ENCODE data around the gene DLG1.

The DLG1 gene
- total RNA-seq: 83.7 to 97.0 reads per million in 2 donors

- peak; percentile 78 for DNase-seq
Measured at GRCh38 chr3:197298341-197298944, at the start of gene DLG1. DLG1 (minus strand) TSS chr3:197298612; CDS start chr3:197297204, 1,408 bp downstream.

- DNase-seq: no peak
Measured at GRCh38 chr3:197348014-197348413, 49.6 kb upstream of the DLG1 start.

GRCh38 chr3:197345390-197345789 lies 47.0 kb upstream of the DLG1 start:
- no peak for DNase-seq

DNA sequence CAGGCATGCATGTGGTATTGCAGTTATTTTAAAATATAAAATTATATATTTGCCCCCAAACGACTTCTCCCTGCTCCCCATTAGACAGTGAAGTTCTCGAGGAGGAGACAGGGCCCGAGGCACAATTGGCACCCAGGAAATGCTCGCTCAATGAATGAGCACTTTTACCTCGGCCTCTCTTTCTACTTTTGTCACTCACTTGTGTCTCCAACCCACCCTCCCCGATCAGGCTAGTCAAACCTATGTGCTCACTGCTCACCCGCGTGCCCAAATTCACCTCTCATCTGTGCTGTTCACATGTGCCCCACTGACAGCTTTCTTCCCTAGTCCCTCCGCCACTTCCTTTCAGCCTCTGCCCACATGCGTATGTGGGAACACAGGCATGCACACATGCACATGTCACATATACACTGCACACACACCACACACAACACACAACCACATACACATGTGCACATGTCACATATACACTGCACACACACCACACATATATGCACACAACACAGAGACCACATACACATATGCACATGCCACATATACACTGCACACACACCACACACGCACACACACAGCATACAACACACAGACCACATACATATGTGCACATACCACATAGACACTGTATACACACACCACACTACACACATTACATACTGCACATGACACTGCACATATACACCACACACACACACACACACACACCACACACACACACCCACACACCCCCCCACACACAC lies 46.3 kb upstream of the DLG1 start:
- DNase-seq: no peak

DNA sequence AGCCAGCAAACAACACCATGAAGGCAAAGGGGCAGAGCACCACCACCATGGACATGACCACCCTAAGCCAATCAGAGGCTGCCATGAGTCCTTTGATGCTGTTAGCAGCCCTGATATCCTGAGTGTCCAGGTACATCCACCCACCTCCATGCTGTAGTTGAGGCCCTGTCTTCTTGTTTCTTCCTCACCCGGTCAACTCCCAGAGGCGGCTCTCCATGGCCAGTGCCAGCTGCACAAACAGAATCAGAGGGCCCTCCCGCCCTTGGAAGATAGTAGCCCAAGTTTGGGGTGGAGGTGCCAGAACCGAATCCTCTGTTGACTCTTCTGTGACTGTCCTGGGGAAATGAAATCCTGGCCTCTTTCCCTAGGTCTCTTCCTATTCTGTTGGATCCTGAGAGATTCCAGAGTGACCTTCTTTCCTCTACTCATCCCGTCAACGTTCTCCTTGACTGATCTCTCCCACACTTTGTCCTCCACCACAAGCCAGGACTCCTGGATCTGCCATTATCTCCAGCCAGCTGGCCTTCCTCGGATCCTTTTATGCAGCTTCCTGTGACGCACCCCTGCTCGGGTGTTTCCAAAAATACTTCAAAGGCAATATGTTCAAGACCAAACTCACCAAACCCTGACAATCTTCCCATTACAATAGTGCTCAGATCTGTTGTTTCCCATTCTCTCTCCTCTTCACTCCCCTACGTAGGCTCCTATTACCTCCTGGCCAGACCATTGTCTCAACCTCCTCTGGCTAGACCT lies 45.4 kb upstream of the DLG1 start:
- no peak for DNase-seq

DNA sequence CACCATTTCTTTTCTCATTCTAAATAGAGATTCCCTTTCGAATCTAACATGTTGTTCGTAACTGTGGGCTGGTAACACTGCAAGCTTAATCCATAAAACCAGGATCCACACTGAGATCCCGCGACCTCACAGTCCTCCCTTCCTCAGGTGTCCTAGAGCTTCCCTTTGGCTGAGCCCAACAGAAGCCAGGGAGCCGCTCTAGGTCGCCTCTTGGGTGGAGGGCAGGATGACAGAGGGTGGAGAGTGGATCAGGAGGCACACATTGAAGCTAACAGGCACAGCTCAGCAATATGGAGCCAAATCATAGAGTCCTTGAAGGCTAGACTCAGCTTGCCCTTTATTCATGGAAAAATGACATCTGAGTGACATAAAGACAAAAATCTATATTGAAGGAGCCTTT lies 44.7 kb upstream of the DLG1 start:
- DNase-seq: no peak

- DNase-seq: no peak
Measured at GRCh38 chr3:197340521-197340871, 42.1 kb upstream of the DLG1 start.

- DNase-seq: no peak
Measured at GRCh38 chr3:197339841-197340520, 41.6 kb upstream of the DLG1 start.

DNA sequence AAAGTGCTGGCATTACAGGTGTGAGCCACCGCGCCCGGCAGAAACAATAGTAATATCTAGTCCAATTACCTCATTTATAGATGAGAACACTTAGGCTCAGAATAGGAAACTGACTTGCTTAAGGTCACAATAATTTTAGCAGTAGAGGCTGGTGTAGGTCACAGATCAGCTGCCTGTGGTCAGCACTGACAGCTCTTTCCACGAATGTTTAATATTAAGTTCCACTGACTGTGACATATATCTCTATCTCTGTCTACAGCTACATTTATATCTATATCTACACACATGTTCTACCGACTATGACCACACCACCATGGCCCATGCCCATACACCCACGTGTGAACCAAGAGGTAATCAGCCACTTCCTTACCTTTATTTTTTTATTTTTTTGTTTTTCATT lies 40.2 kb upstream of the DLG1 start:
- no peak for DNase-seq

DNA sequence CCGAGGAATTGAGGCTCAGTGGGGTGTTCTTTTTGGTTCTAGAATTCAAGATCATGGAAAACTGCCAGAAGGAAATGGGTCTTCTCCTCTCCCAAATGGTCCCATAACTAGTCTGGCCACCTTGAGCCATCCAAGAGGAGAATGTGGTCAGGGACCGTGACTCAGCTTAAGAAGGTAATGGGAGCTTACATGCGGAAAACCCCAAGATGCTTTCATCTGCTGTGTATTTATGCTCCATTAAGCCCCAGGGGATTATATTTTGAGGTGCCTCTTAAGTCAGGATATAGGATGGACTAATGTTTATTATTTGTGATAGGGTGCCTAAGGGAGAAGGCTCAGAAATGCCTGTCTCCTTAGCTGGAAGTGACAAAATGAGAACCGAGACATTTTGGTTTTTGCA lies 39.2 kb upstream of the DLG1 start:
- no peak for DNase-seq

DNA sequence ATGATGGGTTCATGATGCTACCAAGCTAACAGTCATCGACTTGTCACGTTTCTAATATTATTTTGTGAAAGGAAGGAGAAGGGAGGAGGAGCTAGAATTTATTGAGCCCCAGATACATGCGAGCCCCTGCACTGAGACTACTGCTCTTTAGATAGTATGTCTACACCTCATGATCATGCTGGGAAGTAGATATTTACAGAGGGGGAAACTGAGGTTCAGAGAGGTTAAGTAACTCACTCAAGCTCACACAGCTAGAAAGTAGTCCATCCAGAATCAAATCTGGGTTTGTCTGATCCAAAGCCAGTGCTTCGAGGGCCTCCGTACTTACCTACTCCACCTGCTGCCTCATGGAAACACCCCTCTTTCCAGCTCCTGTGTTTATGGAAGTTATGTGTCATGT lies 38.8 kb upstream of the DLG1 start:
- no peak for DNase-seq

- no peak for DNase-seq
Measured at GRCh38 chr3:197336348-197336747, 37.9 kb upstream of the DLG1 start.

GRCh38 chr3:197335428-197336132 lies 37.2 kb upstream of the DLG1 start:
- DNase-seq: no peak

GRCh38 chr3:197333901-197334639 lies 35.7 kb upstream of the DLG1 start:
- DNase-seq: no peak

GRCh38 chr3:197331131-197331530 lies 32.7 kb upstream of the DLG1 start:
- no peak for DNase-seq

DNA sequence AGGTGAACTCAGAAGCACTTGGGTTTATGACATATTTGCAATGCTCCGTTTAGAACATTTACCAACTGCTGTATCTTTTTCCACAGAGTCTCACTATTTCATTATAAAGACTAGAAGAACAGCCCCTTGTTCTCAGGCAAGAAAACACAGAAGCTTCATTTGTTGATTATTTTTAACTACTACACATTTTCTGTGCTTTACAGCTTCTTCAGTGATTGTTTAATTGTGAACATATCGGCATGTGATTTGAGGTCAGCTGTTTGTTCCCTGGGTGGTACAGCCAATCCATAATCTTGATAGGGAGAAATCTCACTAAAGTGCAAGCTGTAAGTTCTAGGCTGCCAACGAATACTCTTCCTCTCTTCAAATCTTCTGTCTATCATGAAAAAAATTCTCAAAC lies 31.0 kb upstream of the DLG1 start:
- no peak for DNase-seq

DNA sequence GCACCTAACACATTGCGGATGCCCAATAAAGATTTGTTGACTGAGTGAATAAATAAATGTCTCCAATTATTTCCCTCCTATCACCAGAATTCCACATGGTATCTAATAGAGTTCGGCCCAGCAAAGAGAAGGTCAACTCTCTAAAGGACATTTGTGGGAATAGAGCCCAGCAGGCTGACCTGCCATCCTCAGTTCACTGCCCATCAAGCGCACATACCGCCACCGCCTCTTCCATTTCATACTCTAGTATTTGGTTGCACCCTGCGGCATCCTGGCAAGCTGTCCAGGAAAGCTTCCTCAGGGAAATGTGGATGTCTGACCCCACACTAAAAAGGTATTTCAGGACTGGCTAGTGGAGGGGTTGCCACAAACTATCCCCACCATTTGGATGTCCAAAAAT lies 29.8 kb upstream of the DLG1 start:
- DNase-seq: no peak

GRCh38 chr3:197327701-197328100 lies 29.3 kb upstream of the DLG1 start:
- DNase-seq: no peak

DNA sequence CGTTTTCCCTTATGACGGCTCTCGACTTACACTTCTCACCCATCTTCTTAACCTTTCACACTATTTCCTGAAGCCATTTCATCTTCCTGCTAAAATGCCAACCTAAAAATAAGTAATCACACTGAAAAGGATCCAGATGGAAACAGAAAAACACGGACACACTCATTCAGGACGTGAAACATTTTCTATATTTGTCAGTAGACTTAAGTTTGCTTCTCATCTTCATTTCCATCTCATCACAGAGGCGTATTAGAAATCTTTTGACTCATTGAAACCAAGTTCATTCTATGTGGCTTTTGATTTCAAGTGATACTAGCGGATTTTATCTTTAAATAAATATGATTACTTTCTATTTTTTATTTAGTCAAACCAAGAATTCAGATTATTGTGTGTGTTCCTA lies 27.4 kb upstream of the DLG1 start:
- no peak for DNase-seq

DNA sequence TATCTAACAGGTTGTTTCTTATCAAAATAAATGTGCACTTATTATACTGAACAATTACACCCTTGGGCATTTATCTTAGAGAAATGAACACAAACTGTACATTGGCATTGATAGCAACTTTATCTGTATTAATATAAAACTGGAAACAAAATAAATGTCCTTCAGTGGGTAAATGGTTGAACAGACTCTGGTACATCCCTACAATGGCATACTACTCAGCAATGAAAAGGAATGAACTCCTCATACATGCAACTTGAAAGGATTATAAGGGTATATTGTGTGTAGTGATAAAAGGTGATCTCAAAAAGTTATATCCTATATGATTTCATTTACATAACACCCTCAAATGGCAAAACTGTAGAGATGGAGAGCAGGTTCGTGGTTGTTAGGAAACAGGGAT lies 23.7 kb upstream of the DLG1 start:
- no peak for DNase-seq

DNA sequence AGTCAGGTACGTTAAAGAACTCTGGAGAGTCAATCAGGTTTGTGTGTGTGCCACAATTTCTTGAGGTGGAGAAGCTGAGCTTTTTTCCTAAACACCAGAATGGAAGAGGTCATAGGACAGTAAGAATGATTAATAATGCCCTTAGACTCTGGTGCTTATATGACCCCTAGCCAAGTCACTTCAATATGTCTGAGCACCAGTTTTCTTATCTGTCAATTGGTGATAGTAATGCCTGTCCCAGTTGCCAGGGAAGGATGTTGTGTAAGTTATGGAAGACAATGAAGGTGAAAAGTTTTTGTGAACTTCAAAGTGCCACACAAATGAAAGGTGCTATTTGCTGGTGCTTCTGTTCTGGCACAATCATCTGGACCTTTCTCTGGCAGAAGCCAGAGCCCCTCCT lies 22.2 kb upstream of the DLG1 start:
- DNase-seq: no peak
